ENCODE measurements around the gene STAB2.

The STAB2 gene

DNA sequence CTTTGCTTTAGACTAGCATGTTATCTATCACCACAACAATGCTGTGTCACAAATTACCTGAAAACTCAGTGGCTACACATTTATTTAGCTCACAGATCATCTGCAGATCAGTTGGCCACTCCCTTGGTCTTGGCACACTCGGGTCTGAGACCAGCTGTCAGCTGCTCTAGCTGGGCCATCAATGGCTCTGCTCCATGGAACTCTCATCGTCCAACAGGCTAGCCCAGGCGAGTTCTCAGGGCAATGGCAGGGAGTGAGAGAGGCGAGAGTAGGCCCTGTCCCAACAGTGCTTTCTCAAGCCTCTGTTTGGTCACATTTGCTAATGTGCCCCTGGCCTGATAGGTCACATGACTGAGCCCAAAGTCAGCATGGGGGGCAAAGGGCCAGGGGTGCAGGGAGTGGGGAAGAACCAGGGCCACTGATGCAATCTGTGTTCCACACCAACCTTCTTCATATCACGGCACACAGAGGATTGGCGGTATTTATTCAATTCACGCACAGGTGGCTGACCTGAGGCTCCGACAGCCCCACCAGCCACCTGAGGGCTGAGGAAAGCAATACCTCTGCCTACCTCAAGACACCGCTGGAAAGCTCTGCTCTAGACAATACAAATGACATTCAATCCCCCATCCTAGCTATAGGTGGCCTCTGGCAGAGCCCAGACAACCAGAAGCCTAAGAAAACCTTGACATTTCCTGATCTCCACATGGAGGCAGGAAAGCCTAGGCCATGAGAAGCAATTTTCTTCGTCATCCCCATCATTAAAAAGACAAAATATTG, 171.4 kb downstream of the STAB2 start:
- DNase-seq: no peak

DNA sequence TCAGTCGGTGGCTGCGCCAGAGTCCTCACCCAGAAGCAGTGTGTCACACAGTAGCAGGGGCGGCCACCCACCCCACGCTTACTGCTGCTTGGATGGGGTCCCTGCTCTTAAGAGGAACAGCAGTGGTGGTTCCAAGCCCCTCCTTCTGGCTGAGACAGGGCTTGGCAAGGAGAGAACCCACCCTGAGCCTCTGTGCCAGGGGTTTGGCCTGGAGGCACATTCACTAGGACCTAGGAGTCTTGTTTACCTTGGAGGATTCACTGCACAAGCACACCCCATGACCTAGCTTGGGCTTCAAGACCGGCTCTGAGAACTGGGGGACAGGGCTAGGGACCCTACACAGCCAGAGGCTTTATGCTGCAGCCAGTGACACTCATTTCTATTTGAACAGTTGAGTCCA, 175.4 kb downstream of the STAB2 start:
- no peak for DNase-seq

DNA sequence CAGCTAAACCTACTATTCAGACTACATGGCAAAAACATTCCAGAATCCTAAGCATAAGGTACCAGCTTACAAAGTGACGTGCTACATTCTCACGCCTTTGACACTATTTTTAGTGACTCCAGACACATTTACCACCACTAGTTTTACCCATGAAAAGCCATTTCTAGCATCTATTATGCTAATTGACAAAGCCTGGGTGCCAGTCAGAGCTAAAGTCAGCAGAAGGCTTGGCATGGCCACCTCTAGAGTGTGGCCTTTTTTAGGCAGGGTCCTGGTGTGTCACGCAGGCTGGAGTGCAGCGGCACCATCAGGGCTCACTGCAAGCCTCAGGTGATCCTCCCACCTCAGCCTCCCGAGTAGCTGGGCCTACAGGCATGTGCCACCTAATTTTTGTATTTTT, 178.2 kb downstream of the STAB2 start:
- no peak for DNase-seq

DNA sequence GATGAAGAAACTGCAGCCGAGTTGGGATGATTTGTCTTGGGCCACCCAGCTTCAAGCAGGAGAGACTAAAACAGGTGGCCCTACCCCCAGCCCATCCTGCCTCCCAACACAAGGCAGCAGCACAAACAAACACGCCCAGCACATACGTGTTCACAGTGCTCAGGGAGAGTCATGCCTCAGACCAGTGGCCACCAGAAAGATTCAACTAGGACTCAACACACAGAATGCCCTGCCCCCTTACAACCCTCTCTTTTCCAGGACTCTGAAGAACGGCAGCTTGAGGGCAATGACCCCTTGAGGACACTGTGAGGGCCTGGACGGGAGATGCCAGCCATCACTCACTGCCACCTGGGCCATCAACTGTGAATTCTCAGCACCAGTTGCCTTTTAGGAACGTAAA, 179.0 kb downstream of the STAB2 start:
- no peak for DNase-seq

DNA sequence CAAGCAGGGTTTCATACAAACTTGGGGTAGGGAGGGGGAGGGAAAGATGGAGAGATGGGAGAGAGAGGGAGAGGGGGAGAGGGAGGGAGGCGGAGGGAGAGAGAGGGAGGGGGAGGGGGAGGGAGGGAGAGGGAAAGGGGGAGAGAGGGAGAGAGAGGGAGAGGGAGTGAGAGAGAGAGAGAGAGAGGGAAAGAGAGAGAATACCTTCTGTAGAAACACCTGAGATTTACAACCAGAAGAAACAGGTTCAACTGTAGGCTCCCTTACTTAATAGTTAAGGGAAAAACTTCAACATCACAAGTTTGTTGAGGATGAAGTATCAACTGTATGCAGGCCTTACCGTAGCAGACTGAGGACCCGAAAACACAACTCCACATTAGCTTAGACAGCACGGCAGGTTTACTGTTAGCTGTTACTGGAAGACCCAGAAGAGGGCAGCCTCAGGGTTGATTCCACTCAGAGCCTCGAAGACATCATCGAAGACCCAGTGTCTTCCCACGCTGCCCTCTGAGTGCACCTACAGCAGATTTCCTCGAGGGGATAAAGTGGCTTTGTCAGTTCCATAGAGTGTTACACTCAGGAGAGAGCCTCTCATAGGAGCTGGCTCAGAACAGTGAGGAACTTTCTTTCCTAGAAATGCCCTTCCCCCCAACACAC, 181.5 kb downstream of the STAB2 start:
- DNase-seq: no peak

DNA sequence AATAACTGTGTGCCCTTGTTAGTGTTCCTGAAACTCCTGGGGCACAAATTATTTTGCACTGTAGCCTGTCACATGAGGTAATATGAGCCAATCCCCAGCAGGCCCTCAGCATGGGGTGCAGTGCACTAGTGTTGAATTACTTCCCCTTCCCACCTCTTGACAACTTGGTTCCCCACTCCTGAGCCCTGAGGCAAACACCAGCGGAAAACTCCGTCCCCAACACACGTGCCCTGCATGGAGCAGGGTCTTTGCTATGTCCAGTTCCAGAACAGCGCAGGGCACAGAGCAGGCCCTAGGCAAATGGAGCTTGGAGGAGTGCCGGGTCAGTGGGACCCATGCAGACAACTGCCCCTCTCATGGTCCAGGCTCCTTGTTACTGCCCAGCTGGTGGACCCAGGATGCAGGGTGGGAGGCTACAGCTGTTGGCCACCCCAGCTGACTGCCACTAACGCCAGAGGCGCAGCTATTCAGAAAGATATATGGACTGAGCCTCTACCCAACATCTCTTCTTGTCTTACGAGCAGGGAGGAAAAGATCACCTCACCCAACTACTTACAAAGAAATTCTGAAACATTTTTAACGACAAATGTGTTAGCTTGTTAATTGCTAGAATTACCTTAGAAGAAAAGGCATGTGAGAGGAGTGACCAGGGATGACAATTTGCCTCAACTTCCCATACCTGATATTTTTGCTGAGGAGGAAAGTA, 182.3 kb downstream of the STAB2 start:
- DNase-seq: no peak

DNA sequence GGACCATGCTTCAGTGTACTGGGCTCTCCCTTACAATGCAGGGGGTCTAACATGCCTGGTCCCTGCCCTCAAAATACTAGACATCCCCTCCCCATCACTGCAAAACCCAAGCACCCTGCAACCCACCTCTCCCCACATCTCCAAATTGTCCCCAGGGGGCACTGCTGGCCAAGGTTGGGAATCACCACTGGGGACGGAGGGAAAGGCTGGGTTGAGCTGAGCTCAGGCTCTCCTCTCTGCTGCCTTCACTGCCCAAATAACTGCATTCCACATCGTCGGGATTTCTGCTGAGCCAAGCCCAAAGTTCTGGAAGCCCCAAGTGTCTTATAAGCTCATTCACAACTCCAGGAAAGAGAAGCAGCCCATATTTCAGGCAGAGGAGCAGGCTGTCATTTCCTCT, 184.4 kb downstream of the STAB2 start:
- no peak for DNase-seq

DNA sequence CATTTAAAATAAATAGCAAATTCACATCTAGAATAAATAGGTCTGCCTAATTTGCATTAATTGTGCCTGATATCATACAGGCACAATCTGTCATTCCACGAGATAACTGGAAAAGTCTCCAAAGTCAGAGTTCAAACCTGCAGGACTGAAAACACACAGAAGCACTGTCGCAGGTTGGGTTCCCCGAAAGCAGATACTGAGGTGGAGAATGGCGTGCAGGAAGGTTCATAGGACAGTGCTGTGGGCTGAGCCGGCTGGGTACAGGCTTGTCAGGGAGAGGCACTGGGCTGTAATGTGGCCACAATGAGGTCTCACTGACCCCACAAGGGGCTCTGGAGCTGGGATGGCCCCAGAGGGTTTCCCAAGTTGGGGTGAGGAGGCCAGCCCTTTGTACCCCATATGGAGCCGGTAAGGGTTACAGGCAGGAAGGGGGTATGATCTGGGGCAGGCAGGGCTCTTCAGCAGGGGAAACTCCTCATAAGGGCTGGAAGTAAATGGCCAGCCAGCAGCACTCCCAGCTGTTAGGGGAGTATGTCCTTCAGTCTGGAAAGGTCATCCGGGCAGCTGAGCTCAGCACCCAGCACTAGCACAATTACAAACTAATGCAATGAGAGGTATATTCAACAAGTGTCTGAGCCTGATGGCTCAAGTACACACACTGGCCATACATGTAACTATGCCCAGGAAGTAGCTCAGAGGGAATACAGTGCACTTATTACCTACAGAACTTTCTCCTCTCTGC, 185.5 kb downstream of the STAB2 start:
- DNase-seq: no peak

DNA sequence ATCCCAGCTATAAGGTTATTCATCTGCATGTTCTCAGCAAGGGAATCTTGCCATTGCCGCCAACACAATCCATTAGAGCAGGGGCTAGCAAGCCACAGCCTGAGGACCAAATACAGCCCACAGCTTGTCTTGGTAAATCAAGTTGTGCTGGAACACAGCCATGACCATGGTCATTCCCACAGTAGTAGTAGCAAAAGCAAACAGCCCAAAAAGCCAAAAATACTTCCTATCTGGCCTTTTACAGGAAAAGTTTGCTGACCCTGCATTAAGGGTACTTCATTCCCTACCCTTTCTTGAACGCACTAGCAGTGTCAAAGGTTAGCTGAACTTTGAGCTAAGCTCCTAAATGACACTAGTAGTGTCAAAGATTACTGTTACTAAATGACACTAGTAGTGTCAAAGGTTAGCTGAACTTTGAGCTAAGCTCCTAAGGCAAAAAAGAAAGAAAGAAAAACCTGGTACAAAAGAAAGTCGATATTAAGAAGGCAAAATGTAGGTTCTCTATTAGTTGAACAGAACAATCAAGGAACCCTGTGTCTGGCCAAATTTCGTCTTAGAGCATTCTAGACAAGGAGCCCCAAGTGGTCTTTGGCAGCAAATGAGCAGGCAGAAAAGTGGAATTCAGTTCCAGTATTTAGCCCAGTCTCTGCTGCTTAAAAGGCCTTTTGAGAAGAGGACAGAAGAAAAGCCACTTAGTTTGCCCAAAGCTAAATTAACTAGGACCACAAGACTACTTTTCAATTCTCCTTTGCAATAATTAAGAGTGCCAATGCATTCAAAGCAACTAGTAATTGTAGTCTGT, 186.2 kb downstream of the STAB2 start:
- no peak for DNase-seq

DNA sequence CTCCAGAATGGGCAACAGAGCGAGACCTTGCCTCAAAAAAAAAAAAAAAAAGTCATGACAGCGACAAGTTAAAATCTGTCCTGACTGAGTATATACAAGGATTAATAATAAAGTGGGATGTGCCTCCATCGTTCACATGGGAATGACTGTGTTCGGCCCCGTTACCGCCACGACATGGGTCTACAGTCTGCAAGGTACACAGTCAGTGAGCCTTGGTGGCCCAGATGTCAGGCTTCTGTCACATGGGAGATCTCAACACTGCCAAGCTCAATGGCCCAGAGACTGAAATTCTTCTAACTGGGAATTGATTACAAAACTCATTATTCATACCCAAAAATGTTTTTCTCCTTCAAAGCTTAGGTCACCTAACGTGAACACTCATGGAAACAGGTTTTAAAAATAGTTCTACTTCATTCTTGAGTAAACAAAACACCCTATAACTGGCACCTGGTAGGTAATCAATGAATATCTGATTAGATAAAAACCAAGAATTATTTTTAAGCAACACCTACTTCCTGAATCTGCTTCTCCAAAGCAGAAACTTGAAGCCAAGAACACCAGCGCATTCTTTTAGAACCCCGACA, 188.0 kb downstream of the STAB2 start:
- no peak for DNase-seq

DNA sequence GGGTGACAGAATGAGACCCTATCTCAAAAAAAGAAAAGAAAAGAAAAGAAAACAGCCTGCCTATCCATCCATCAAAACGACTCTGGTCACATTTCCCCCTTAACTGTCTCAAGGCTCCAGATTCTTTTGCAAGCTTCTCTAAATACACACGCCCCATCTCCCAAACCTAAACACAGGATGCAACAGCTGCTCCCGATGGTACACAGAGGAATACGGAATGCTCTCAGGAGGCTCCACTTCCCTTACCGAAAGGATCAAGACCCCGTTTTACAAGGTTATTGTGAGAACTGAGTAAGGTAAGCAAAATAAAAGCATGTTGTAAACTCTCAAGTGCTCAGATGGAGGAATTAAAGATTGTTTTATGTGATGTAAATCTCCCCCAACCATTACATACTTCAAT, 191.7 kb downstream of the STAB2 start:
- DNase-seq: no peak

DNA sequence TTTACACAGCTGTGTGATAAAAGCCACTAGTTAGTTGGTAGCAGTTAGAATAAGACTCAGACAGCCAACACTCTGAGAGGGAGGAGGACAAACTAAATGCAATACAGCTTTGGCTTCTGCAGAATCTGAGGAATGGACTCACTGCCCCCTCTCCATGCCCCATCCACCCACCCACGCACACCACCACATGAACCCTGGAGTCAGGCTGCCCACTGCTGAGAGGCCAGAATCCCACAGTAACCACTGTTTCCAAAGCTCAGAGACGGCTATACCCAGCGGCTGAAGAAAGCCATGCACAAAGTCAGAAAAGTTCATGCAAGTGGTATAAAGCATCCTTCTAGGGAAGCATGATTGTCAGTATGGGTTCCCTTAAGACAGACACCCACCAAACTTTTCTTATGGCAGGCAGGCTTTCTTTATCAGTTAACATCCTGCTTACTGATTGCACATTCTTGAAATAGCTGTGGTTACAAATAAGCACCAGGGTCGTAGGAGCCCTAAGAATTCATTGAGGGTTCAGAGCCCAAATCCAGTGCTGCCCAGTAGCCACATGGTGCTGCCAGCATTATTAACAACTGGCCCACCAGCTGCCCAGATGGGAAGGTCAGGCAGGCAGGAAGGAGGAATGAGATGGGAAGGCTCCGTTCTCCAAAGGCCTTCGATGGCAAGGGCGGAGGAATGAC, 192.5 kb downstream of the STAB2 start:
- DNase-seq: peak; percentile 79

DNA sequence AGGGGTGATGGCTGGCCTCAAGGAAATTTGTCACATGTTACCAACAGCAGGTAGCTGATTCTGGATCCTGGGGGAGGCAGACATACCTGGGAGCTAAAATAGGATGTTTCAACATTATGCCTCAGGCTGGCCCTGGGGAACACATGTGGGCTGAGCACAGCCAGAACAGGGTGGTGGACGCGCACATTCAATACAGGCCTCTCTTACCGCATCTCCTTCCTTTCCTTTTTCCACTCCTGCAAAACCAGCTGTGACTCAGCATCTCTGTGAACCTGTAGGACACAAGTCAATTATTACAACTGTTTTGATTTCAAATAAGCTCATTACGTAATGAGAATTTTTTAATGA, 193.0 kb downstream of the STAB2 start:
- DNase-seq: no peak

DNA sequence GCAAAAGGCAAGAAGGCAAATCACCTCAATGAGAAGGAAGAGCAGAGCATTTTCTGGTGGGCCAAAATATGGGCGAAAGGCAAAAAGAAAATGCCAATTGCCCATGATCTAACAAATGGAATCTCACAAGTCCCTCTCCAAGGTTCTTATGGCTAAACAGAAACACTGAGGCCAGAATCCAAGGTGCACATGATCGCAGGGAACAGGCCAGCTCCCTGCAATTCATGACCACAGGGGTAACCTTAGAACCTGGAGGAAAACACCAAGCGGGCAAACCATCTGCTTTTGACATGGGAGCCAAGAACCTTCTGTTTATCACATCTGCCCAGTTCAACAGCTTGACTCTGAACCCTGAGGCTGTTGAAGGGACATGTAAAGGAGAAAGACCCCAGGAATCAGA, 193.9 kb downstream of the STAB2 start:
- no peak for DNase-seq

DNA sequence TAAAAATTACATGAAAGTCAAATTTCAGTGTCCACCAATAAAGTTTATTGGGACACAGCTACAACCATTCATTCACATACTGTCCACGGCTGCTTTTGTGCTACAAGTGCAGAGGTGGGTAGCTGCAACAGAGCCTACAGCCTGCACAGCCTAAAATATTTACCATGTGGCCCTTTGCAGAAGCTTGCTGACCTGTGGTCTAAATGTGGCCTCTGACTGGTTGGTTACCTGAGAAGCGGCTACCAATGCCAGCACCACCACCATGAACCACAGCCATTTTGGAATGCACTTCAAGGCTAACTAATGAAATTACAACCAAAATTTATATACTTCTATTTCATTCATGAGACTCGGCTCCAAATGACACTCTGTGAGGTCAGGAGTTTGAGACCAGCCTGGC, 195.3 kb downstream of the STAB2 start:
- no peak for DNase-seq

DNA sequence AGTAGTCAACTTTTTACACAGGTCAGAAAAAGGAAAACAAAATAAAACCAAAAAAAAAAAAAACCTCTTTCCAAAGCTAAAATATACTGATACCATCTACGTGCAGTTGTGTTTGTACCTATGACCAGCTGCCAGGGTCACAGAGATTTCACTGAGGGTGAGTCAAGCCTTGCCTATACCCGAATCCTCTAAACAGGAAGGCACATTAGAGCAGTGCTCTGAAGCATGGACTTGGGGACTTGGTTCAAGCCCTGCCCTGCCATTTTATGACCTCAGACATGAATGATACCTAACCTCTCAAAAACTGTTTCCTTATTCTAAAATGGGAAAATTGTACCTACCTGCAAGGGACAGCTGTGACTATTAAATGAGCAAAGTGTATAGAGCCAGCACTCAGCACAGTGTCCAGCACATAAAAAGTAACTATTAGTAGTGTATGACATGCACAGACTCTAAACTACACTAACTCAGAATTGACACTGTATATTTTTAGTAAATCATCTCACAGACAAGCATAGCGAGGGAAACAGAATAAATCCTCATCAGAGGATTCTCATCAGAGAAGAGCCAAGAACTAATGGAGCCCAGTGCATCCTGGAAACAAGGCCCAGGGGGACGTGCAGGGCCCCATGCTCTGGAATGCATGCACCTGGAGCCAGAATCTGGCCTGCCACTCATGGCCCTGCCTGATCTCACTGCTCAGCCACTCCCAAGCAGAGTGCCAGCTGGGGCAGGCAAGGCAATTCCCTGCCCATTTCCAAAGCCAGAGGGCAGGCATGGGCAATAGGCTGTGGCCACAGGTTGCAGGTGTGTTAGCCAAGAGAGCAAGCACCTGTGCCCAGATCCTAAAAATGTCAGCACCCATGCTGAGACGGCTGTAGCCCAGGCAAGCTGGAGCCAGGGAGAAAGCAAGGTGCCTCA, 196.9 kb downstream of the STAB2 start:
- no peak for DNase-seq

DNA sequence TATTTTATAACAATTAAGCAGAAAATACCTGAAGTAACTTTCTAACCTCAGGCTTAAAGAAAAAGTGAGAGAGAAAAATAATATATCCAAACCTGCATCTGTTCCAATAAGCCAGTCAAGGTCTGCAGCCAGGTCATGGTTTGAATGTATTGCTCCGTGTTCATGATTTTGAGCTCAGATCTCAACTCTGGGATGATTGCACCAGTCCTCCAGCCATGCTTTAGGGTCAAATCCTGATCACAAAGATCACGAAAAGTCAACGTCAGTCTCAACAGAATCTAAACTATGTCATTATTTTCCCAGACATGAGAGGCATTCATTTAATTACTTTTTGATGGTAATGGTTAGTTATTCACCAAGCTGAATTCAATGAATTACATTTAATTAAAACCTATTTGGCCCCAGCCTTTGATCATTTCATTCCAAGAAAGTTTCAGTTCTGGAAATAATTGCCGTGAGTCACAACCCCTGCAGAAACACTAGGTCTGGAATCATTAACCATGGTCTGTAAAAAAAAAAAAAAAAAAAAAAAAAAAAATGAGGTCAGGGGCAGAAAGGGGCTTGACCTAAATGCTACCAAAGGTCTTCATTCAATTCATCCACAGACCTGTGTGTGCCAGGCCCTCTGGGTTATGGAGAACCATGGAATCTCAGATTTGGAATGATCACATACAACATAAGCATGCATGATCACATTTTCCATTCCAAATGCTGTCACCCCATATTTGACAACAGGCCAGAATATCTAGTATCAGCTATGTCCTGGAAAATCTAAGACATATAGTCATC, 198.4 kb downstream of the STAB2 start:
- DNase-seq: no peak

DNA sequence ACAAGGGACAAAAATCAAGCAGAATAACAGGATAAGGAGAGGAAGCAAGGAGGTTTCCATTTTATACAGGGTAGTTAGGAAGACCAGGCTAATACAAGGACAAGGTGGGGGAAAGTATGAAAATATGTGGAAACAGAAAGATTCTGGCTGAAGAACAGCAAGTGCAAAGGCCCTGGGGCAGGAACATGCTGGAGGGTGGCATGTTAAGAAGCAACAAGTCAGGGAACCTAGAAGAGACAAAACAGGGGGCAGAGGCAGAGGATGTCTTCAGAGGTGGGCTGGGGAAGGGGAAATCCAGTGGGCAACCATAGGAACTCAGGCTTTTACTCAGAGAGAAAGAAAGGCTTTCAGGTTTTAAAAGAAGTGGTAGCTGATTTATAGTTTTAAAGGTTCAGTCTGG, 199.1 kb downstream of the STAB2 start:
- DNase-seq: no peak

DNA sequence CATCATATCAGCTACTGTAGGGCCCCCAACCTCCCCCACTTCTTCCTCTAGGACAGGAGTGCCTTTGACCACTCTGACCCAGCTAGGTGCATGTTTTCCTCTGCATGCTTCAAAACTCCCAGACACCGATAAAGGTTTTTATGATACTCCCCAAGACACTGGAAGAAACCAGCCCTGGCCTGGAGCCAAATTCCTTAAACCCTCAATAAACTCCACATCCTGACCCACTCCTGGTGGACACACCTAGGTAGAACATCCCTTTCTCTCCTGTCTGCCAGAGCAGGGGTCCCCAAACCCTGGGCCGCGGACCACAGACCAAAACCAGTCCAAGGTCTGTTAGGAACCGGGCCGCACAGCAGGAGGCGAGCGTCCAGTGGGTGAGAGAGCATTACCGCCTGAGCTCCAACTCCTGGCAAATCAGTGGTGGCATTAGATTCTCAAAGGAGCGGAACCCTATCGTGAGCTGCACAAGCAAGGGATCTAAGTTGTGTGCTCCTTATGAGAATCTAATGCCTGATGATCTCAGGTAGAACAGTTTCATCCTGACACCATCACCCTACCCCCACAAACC, 204.4 kb downstream of the STAB2 start:
- DNase-seq: no peak

Measured in NCI-H526 treated with DMSO at 0.1 percent for 48 hours (cell line).